Fibroblast of skin of right quadriceps (primary cell): ENCODE measurements around the gene ADGRA1.
"Not testable (repeated sequence)": the region's sequence is repeated elsewhere in the genome, so short reads cannot be mapped to it uniquely, and the experiment has no call there.

ENCODE experiments used
- DNase-seq: peaks from one replicate; pipeline ENCODE4 v3.0.0-alpha.2; 2013

Gene ADGRA1

DNA sequence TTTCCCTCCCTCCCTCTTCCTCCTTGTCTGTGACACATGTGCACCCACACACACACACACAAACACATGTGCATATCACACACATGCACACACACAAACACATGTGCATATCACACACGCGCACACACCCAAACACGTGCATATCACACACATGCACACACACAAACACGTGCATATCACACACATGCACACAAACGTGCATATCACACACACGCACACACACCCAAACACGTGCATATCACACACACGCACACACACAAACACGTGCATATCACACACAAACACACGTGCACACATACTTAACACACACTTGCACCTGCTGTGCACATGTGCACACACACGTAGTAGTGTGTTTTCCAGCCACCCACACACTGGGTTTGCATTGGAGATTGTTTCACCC, 42.9 kb downstream of the ADGRA1 start:
- no peak for DNase-seq

DNA sequence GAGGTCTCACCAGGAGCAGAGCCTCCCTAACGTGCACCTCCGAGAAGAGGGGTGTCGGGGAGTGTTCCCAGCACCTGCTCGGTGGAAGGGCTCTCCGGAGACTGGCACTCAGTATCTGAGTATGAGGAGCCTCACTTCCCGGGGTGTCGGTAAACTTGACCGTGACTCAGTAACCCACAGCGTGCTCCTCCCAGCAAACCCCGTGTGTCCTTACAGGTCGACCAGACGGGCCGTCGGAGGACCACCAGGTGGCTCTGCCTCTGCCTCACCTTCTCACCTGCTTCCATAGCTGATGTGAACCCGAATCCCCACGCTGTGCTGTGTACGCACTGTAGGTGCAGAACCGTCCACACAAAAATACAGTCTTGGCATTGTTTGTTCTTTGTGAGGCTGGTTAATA, 43.3 kb downstream of the ADGRA1 start:
- no peak for DNase-seq

- no peak for DNase-seq
Measured at GRCh38 chr10:133131734-133132472, 44.2 kb downstream of the ADGRA1 start.

GRCh38 chr10:133132473-133133291, 45.0 kb downstream of the ADGRA1 start:
- no peak for DNase-seq

DNA sequence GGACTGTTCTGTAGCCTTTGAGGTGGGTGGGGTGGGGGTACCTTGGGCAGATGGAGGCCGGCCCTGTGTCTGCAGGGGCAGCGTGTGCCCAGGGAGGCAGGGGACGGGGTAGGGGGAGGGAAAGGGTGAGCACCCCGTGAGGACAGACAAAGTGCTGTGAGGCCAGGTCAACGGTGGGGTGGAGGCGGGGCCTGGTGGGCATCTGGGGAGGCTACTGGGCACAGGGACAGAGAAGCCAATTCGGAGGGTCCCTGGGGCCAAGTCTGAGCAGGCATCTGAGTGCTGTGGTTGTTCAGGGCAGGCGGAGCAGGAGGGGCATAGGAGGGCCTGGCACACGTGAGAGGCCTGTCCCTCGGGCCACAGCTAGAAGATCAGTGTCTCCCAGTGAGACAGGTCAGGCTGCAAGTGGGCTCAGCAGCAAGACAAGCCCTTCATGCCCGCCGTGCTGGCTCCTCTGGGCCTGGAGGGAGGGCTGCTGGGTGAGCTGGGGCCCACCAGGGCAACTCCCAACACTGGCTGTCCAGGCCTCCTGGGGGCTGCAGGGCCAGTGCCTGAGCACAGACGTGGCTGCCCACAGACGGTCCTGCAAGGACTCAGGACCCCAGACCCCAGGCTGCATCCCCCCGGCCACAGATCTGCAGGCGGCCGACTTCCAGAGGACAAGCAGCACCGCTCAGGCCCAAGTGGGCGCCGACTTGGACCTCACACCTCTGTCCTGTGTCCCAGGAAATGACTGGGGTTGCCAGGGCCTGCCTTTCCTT, 45.9 kb downstream of the ADGRA1 start:
- DNase-seq, result no peak

GRCh38 chr10:133134411-133135115, 46.8 kb downstream of the ADGRA1 start:
- no peak for DNase-seq

GRCh38 chr10:133135116-133135465, 47.4 kb downstream of the ADGRA1 start:
- DNase-seq, result no peak

DNA sequence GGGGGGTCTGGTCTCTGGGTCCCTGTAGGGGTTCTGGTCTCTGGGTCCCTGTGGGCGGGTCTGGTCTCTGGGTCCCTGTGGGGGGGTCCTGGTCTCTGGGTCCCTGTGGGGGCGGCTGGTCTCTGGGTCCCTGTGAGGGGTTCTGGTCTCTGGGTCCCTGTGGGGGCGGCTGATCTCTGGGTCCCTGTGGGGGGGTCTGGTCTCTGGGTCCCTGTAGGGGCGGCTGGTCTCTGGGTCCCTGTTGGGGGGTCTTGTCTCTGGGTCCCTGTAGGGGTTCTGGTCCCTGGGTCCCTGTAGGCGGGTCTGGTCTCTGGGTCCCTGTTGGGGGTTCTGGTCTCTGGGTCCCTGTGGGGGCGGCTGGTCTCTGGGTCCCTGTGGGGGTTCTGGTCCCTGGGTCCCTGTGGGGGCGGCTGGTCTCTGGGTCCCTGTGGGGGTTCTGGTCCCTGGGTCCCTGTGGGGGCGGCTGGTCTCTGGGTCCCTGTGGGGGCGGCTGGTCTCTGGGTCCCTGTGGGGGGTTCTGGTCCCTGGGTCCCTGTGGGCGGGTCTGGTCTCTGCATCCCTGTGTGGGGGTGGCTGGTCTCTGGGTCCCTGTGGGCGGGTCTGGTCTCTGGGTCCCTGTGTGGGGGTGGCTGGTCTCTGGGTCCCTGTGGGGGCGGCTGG, 49.9 kb downstream of the ADGRA1 start:
- DNase-seq, result not testable (repeated sequence)

GRCh38 chr10:133139551-133140065, 51.9 kb downstream of the ADGRA1 start:
- no peak for DNase-seq

- no peak for DNase-seq
Measured at GRCh38 chr10:133140417-133141143, 52.9 kb downstream of the ADGRA1 start.

GRCh38 chr10:133141144-133141957, 53.6 kb downstream of the ADGRA1 start:
- DNase-seq, result no peak

GRCh38 chr10:133141958-133142340, 54.2 kb downstream of the ADGRA1 start:
- no peak for DNase-seq

DNA sequence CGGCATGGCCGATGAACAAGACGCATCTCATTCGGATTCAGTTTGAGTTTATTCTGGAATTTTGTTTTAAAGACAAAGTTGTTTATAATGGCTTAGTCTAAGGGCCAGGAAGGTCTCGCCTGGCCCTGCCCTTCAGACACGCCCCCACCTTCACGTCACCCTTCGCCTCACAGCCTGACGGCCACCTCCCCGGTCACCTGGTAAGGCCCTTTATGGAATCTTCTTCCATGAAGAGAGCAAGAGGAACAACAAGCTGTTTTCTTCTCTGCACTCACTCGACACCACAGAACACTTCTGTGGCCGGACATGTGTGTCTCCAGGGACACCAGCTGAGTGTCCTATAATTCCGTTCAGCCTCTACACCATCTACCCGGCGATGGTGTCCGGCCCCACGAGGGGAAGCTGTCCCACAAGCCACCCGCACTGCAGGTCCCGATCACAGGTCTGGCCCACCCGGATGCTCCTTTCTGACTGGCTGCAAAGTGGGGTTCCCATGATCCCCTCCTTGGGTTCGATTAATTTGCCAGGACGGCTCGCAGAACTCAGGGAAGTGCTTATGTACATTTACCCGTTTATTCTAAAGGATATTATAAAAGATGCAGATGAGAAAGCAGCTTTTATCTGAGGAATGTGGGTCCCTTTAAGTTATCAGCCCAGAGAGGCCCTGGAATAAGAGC, 54.9 kb downstream of the ADGRA1 start:
- no peak for DNase-seq

DNA sequence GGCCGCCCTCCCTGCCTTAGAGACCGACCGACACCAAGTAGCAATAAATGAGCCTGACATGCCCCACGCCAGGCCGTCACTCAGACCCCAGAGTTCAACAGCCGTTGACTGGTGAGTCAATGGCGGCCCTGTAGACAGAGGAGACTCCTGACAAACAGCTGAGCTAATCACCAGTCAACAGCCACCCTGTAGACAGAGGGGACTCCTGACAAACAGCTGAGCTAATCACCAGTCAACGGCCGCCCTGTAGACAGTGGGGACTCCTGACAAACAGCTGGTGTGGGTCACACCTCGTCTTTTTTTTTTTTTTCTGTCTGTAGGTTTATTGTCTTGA, 55.4 kb downstream of the ADGRA1 start:
- no peak for DNase-seq

DNA sequence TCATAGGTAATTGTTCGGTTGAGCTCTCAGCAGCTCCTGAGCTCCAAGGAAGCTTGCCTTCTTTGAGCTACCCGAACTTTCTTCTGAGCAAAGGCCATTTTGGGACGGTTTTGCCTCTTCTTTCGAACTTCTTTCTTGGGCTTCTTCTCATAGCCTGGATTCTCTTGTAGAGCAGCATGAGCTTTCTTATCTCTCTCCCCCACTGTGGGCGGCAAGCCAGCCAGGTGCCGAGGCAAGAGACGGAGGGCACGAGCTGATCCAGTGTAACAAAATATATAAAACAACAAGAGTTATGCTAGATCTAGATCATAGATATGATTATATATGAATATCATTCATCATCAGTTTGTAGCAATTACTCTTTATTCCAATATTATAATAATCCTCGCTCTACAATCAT, 55.8 kb downstream of the ADGRA1 start:
- no peak for DNase-seq

- DNase-seq, result no peak
Measured at GRCh38 chr10:133144771-133145170, 57.0 kb downstream of the ADGRA1 start.

GRCh38 chr10:133150226-133150625, 62.5 kb downstream of the ADGRA1 start:
- no peak for DNase-seq

- no peak for DNase-seq
Measured at GRCh38 chr10:133150656-133151055, 62.9 kb downstream of the ADGRA1 start.

- DNase-seq, result not testable (repeated sequence)
Measured at GRCh38 chr10:133151071-133151470, 63.3 kb downstream of the ADGRA1 start.

GRCh38 chr10:133151543-133151972, 63.8 kb downstream of the ADGRA1 start:
- no peak for DNase-seq
